NOMO-1 (cell line): Measurements from ENCODE around the gene MYCL.

Experiments
- DNase-seq, 2 experiments: peaks; one replicate each; lab custom pipeline; 2025; ENCODE audit not compliant: unreplicated experiment in 2 of 2; lab: John Stamatoyannopoulos, UW

The MYCL gene

GRCh38 chr1:39857126-39857878 is 44.4 kb downstream of the MYCL start:
- no peak for DNase-seq

GRCh38 chr1:39854738-39855137 is 47.0 kb downstream of the MYCL start:
- no peak for DNase-seq

GRCh38 chr1:39854314-39854713 is 47.4 kb downstream of the MYCL start:
- DNase-seq: no peak

GRCh38 chr1:39852876-39853275 is 48.8 kb downstream of the MYCL start:
- no peak for DNase-seq

GRCh38 chr1:39852214-39852791 is 49.4 kb downstream of the MYCL start:
- DNase-seq: peak; percentile 15 to 21

- peak in 1 of 2 experiments; percentile 15 for DNase-seq
Measured at GRCh38 chr1:39850606-39851216, 51.0 kb downstream of the MYCL start.

GRCh38 chr1:39849203-39849602 is 52.5 kb downstream of the MYCL start:
- DNase-seq: no peak

- DNase-seq: no peak
Measured at GRCh38 chr1:39847940-39848339, 53.8 kb downstream of the MYCL start.

- no peak for DNase-seq
Measured at GRCh38 chr1:39846796-39847195, 54.9 kb downstream of the MYCL start.

GRCh38 chr1:39845569-39846566 is 55.8 kb downstream of the MYCL start:
- DNase-seq: peak; percentile 78 to 95
